H1 (cell line): ENCODE measurements around the gene NQO2. TPM values are rescaled to one million over a fixed set of nuclear protein-coding genes. Genes with fewer than 3 reads are reported as not detected.

Experiments used
- CTCF ChIA-PET: fragments of 300-600 bp; sonication (Branson Sonifier 250); formaldehyde crosslinking; loops from one replicate; lab custom pipeline; 2021; ENCODE audit not compliant: partially characterized antibody; lab: Charles Lee
- POLR2A ChIA-PET: fragments of 300-600 bp; sonication (Branson Sonifier 250); formaldehyde crosslinking; loops from one replicate; lab custom pipeline; 2021; ENCODE audit warnings: inconsistent platforms; ENCODE audit not compliant: partially characterized antibody; lab: Charles Lee
- DNase-seq, 2 experiments: peaks; one replicate each; pipeline versions ENCODE4 v3.0.0 to v3.0.0-alpha.2; 2010 to 2022; ENCODE audit warnings: low spot score in 2 of 2, low read depth in 1 of 2, mixed read lengths in 1 of 2
- FAIRE-seq: peaks from 2 replicates; lab custom pipeline; 2011; peaks lifted over from hg19 to GRCh38; lab: Jason Lieb, UNC
- H2AFZ ChIP-seq: 2 replicates; pipeline ENCODE4 v1.8.1; 2012; ENCODE audit warnings: low read length, inconsistent platforms
- H2AK5ac ChIP-seq: 2 replicates; pipeline ENCODE4 v1.6.1; 2013; ENCODE audit warnings: low read depth, low read length
- H2BK120ac ChIP-seq: replicated peaks from 2 replicates; pipeline ENCODE3; 2013; ENCODE audit warnings: low read depth, low read length, inconsistent platforms
- H2BK12ac ChIP-seq: 2 replicates; pipeline ENCODE4 v1.6.1; 2013; ENCODE audit warnings: low read depth, low read length
- H2BK15ac ChIP-seq: 2 replicates; pipeline ENCODE4 v1.6.1; 2013; ENCODE audit warnings: low read length
- H2BK20ac ChIP-seq: 2 replicates; pipeline ENCODE4 v1.6.1; 2013; ENCODE audit warnings: low read length
- H2BK5ac ChIP-seq: 2 replicates; pipeline ENCODE4 v1.6.1; 2013; ENCODE audit warnings: low read depth, low read length
- H3K14ac ChIP-seq: 2 replicates; pipeline ENCODE4 v1.6.1; 2013; ENCODE audit warnings: inconsistent platforms; ENCODE audit not compliant: insufficient read length
- H3K18ac ChIP-seq: 2 replicates; pipeline ENCODE4 v1.6.1; 2013; ENCODE audit warnings: low read length; ENCODE audit errors: extremely low read depth
- H3K23ac ChIP-seq: 2 replicates; pipeline ENCODE4 v1.6.1; 2013; ENCODE audit warnings: inconsistent platforms; ENCODE audit not compliant: insufficient read length
- H3K23me2 ChIP-seq: 2 replicates; pipeline ENCODE4 v1.6.1; 2013; ENCODE audit warnings: low read depth, low read length
- H3K27ac ChIP-seq: 2 replicates; pipeline ENCODE4 v1.6.1; 2011; ENCODE audit warnings: low read depth, low read length, inconsistent platforms
- H3K27me3 ChIP-seq, 4 experiments: replicated peaks in 1 of 4; 1 replicate in 1 of 4; 2 replicates in 3 of 4; pipeline versions ENCODE4 v1.6.1 to v1.8.1; 2011 to 2013; ENCODE audit warnings: low read length in 3 of 4, mild to moderate bottlenecking in 3 of 4, inconsistent platforms in 2 of 4, mixed read lengths in 2 of 4, moderate library complexity in 1 of 4; ENCODE audit not compliant: control insufficient read depth in 3 of 4, insufficient read depth in 3 of 4; ENCODE audit errors: extremely low read depth in 1 of 4
- H3K36me3 ChIP-seq, 4 experiments: 2 replicates each; pipeline versions ENCODE4 v1.6.1 to v1.8.1; 2011 to 2013; ENCODE audit warnings: mild to moderate bottlenecking in 4 of 4, low read length in 3 of 4, moderate library complexity in 2 of 4, control low read depth in 1 of 4, inconsistent platforms in 1 of 4; ENCODE audit not compliant: insufficient read depth in 4 of 4, control insufficient read depth in 2 of 4
- H3K4ac ChIP-seq: replicated peaks from 2 replicates; pipeline ENCODE3; 2013; ENCODE audit warnings: low read length, low read depth, mixed read lengths, inconsistent platforms; ENCODE audit not compliant: insufficient read length
- H3K4me1 ChIP-seq, 4 experiments: replicated peaks in 1 of 4; 1 replicate in 1 of 4; 2 replicates in 3 of 4; pipeline versions ENCODE4 v1.6.1 to v1.8.1; 2011 to 2013; ENCODE audit warnings: low read length in 3 of 4, inconsistent platforms in 2 of 4, mixed read lengths in 1 of 4; ENCODE audit not compliant: insufficient read depth in 4 of 4, control insufficient read depth in 3 of 4
- H3K4me2 ChIP-seq, 2 experiments: 2 replicates each; pipeline versions ENCODE4 v1.6.1 to v1.8.1; 2011 to 2013; ENCODE audit warnings: low read depth in 2 of 2, low read length in 2 of 2, control low read depth in 1 of 2, inconsistent platforms in 1 of 2, mild to moderate bottlenecking in 1 of 2; ENCODE audit not compliant: insufficient read depth in 1 of 2
- H3K4me3 ChIP-seq, 4 experiments: fragments of 200-600, 300-600 bp in 1 of 4; sonication (generic), shearing (Covaris generic), sonication (Bioruptor Twin) in 1 of 4; 2 replicates each; pipeline versions ENCODE4 v1.5.1 to v1.8.1; 2011 to 2016; ENCODE audit warnings: low read length in 4 of 4, low read depth in 3 of 4, control low read depth in 2 of 4, inconsistent platforms in 2 of 4, mild to moderate bottlenecking in 2 of 4, mixed read lengths in 1 of 4, moderate library complexity in 1 of 4; ENCODE audit not compliant: insufficient read depth in 2 of 4; ENCODE audit errors: extremely low read depth in 1 of 4
- H3K56ac ChIP-seq: replicated peaks from 2 replicates; pipeline ENCODE3; 2013; ENCODE audit warnings: low read depth, mild to moderate bottlenecking, mixed read lengths, low read length, inconsistent platforms; ENCODE audit not compliant: insufficient read length
- H3K79me1 ChIP-seq: 2 replicates; pipeline ENCODE4 v1.6.1; 2013; ENCODE audit warnings: low read depth, low read length, control low read depth
- H3K79me2 ChIP-seq, 2 experiments: 2 replicates each; pipeline versions ENCODE4 v1.6.1 to v1.8.1; 2012 to 2013; ENCODE audit warnings: low read length in 2 of 2, mild to moderate bottlenecking in 2 of 2, inconsistent platforms in 1 of 2; ENCODE audit not compliant: insufficient read depth in 2 of 2, control insufficient read depth in 1 of 2
- H3K9ac ChIP-seq, 4 experiments: replicated peaks in 1 of 4; 1 replicate in 1 of 4; 2 replicates in 3 of 4; pipeline versions ENCODE4 v1.6.1 to v1.8.1; 2011 to 2013; ENCODE audit warnings: low read depth in 3 of 4, low read length in 3 of 4, control low read depth in 2 of 4, mild to moderate bottlenecking in 2 of 4, moderate library complexity in 2 of 4, inconsistent platforms in 1 of 4; ENCODE audit errors: extremely low read depth in 1 of 4
- H3K9me3 ChIP-seq, 2 experiments: 2 replicates each; pipeline versions ENCODE4 v1.6.1 to v1.8.1; 2012 to 2013; ENCODE audit warnings: mild to moderate bottlenecking in 2 of 2, moderate library complexity in 2 of 2, control low read depth in 1 of 2, inconsistent platforms in 1 of 2, low read depth in 1 of 2, low read length in 1 of 2, mixed read lengths in 1 of 2; ENCODE audit not compliant: insufficient read depth in 2 of 2
- H4K20me1 ChIP-seq, 2 experiments: replicated peaks in 1 of 2; 2 replicates each; pipeline versions ENCODE3 to v1.8.1; 2011 to 2013; ENCODE audit warnings: inconsistent platforms in 2 of 2, low read length in 2 of 2, mild to moderate bottlenecking in 1 of 2; ENCODE audit not compliant: insufficient read depth in 2 of 2, control insufficient read depth in 1 of 2
- H4K5ac ChIP-seq: 2 replicates; pipeline ENCODE4 v1.6.1; 2013; ENCODE audit warnings: low read length, low read depth, mixed read lengths, inconsistent platforms; ENCODE audit not compliant: insufficient read length
- H4K8ac ChIP-seq: 2 replicates; pipeline ENCODE4 v1.8.0; 2013; ENCODE audit warnings: mild to moderate bottlenecking, moderate library complexity, low read length, inconsistent platforms; ENCODE audit not compliant: insufficient read depth; ENCODE audit errors: extremely low read depth
- H4K91ac ChIP-seq: replicated peaks from 2 replicates; pipeline ENCODE3; 2013; ENCODE audit warnings: low read length, mixed read lengths, inconsistent platforms; ENCODE audit not compliant: insufficient read length
- BACH1 ChIP-seq: IDR thresholded peaks from 2 replicates; pipeline ENCODE4 v1.6.1; 2012; ENCODE audit warnings: low read length, improper control_type of control experiment
- CREB1 ChIP-seq: IDR thresholded peaks from 2 replicates; pipeline ENCODE4 v1.6.1; 2012; ENCODE audit warnings: inconsistent platforms
- KDM1A ChIP-seq: fragments of 200-600, 300-600 bp; sonication (generic); IDR thresholded peaks from 2 replicates; pipeline ENCODE4 v1.7.1; 2016; ENCODE audit warnings: mild to moderate bottlenecking, low read length, borderline replicate concordance
- PHF8 ChIP-seq: fragments of 200-600 bp; sonication (generic); conservative IDR thresholded peaks from 2 replicates; pipeline ENCODE4 v1.7.1; 2012; ENCODE audit warnings: low read depth, mild to moderate bottlenecking, inconsistent platforms, low read length, moderate library complexity
- SIRT6 ChIP-seq: IDR thresholded peaks from one replicate; pipeline ENCODE4 v1.7.1; 2012; ENCODE audit warnings: low read length, inconsistent platforms
- SIX5 ChIP-seq: IDR thresholded peaks from 2 replicates; pipeline ENCODE4 v1.6.1; 2011; ENCODE audit warnings: mild to moderate bottlenecking, low read depth, low read length
- SP2 ChIP-seq: IDR thresholded peaks from 2 replicates; pipeline ENCODE4 v1.6.1; 2012; ENCODE audit warnings: mild to moderate bottlenecking, low read length, inconsistent platforms
- SUZ12 ChIP-seq: fragments of 200-600 bp; sonication (generic); IDR thresholded peaks from 2 replicates; pipeline ENCODE4 v1.6.1; 2012; ENCODE audit warnings: mild to moderate bottlenecking, inconsistent platforms, low read length, moderate library complexity, mixed read lengths
- TEAD4 ChIP-seq: IDR thresholded peaks from 2 replicates; pipeline ENCODE4 v1.6.1; 2012; ENCODE audit warnings: low read depth, low read length, inconsistent platforms, mixed read lengths
- WGBS, 2 experiments: shearing (Covaris generic) in 1 of 2; methylation state at CpG; one replicate each; pipeline versions ENCODE4 v1.1.6 to v1.1.7; 2013 to 2015; ENCODE audit warnings: low lambda C conversion rate in 2 of 2, mixed read lengths in 2 of 2, inconsistent platforms in 1 of 2, low coverage in 1 of 2, missing lambda C conversion rate in 1 of 2; ENCODE audit not compliant: insufficient replicate concordance in 2 of 2, insufficient coverage in 1 of 2, insufficient read length in 1 of 2; ENCODE audit errors: extremely low coverage in 1 of 2, missing lambda C conversion rate in 1 of 2; 5-methylcytosine and 5-hydroxymethylcytosine counted together
- polyA plus RNA-seq, 7 experiments: library from polyadenylated mRNA; depleted of rRNA in 3 of 7; stranded (reverse) in 5 of 7; unstranded in 2 of 7; fragments of >200 nt in 5 of 7; fragments of 200-250 nt in 2 of 7; gene quantifications; 1 replicate in 5 of 7; 2 replicates in 1 of 7; 4 replicates in 1 of 7; pipeline versions ENCODE4 v1.2.1 to v1.2.3, GENCODE V29; 2011 to 2013; ENCODE audit warnings: missing spikeins in 2 of 7, mixed read lengths in 2 of 7
- total RNA-seq: library from RNA; stranded (reverse); fragmentation: NEBNext Ultra II Directional; extraction: Animal tissue kit (Norgen Biotek cat#: 25700); gene quantifications from 2 replicates; pipeline ENCODE4 v1.2.1, GENCODE V29; 2021

The NQO2 gene
- total and polyA plus RNA-seq, 2 of the 8 experiments (the other 6 are each of a cell fraction or from before 2014, with no cell fraction given): 135 to 168 TPM

DNA sequence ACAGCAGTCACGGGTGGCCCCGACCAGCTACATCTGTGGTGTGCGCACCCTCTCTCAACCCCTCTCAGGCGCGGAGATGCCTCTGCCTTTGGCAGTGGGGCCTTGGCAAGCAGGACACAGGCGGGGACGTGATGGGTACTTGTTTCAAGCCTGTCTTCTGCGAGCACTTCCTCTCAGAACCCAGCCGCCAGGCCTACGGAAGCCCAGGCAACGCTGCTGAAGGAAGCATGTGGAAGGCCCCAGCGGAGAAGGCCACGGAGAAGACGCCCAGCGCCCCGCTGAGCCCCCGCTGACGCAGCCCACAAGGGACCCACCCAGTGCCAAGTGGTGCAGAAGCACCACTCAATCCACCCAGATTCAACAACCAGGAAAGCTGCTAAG lies 41.4 kb upstream of the NQO2 start:
- CTCF ChIA-PET: interaction anchor here (0.7 to 20.6 kb wide), 5 partner anchors 9 to 112 kb away, joined by 3 to 293 read pairs (median 4); no protein-coding TSS in a partner anchor
- Histone ChIP-seq H3K4me1 (peaks cover 16 to 23% (median 18%) of the 10 kb centered on the region in 4 experiments), H2BK20ac (peak overlapping the region; percentile 43; the same call in 1 of the 2 replicates), H3K4ac (no peak overlapping the region), H3K27me3 (no peaks in the 10 kb centered on the region), H2AFZ (no peak overlapping the region), H4K20me1 (no peaks in the 10 kb centered on the region), H3K56ac (no peak overlapping the region), H2AK5ac (peak overlapping the region; percentile 29; the same call in 1 of the 2 replicates), H2BK5ac (no peak overlapping the region), H3K79me2 (no peaks in the 10 kb centered on the region), H3K23ac (no peak overlapping the region), H3K23me2 (no peaks in the 10 kb centered on the region), H3K4me2 (no peak overlapping the region), H2BK15ac (no peak overlapping the region), H3K18ac (no peak overlapping the region), H3K27ac (no peak overlapping the region), H2BK12ac (no peak overlapping the region), H3K4me3 (no peak overlapping the region), H3K36me3 (no peaks in the 10 kb centered on the region), H3K9me3 (no peaks in the 10 kb centered on the region), H2BK120ac (no peak overlapping the region), H4K5ac (no peak overlapping the region), H4K8ac (0 out of 2 replicates have a peak overlapping the region, but pooled peaks have one; percentile 7), H3K79me1 (peaks cover 2% of the 10 kb centered on the region; the same call in 1 of the 2 replicates), H3K9ac (no peak overlapping the region), H4K91ac (no peak overlapping the region), H3K14ac (no peak overlapping the region)
- POLR2A ChIA-PET: interaction anchor here (0.8 to 1.2 kb wide), 3 partner anchors 14 to 184 kb away, joined by 3 to 4 read pairs (median 3); no protein-coding TSS in a partner anchor
- no peak for DNase-seq
- 90% methylated on average over 18 of the region's 18 CpGs; no CpG with 5 or more reads in 1 of the 2 experiments for WGBS, 2 experiments
- no peak for TF ChIP-seq TEAD4
- no peak for TF ChIP-seq SIX5
- TF ChIP-seq BACH1: no peak
- TF ChIP-seq SP2: no peak
- TF ChIP-seq SIRT6: no peak
- no peak for TF ChIP-seq PHF8
- TF ChIP-seq SUZ12: no peak
- TF ChIP-seq CREB1: no peak
- no peak for TF ChIP-seq KDM1A
- FAIRE-seq: no peak
